Choroid plexus epithelial cell (primary cell): ENCODE results near the gene CLIC3.

Experiments used
- DNase-seq: peaks from one replicate; pipeline ENCODE4 v3.0.0-alpha.2; 2010; ENCODE audit warnings: low read depth
- H3K4me3 ChIP-seq: 2 replicates; pipeline ENCODE4 v1.5.1; 2011; ENCODE audit warnings: low read depth, mild to moderate bottlenecking, control low read depth, low read length, moderate library complexity
- CTCF ChIP-seq: conservative IDR thresholded peaks from 2 replicates; pipeline ENCODE4 v1.5.1; 2011; ENCODE audit warnings: low read depth, mild to moderate bottlenecking, control low read depth, inconsistent platforms, low read length, moderate library complexity

The CLIC3 gene, protein sequence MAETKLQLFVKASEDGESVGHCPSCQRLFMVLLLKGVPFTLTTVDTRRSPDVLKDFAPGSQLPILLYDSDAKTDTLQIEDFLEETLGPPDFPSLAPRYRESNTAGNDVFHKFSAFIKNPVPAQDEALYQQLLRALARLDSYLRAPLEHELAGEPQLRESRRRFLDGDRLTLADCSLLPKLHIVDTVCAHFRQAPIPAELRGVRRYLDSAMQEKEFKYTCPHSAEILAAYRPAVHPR

GRCh38 chr9:136996361-136997292 is at the start of gene CLIC3:
CLIC3 (minus strand) TSS chr9:136996568; CDS start chr9:136996543, 25 bp downstream.
- H3K4me3 ChIP-seq: peak within 1 kb of the TSS; percentile 8
- TF ChIP-seq CTCF: no peak
- no peak for DNase-seq

GRCh38 chr9:137045294-137046087 is 49.1 kb upstream of the CLIC3 start:
- peak overlapping the region; percentile 55 for H3K4me3 ChIP-seq
- no peak for TF ChIP-seq CTCF
- peak; percentile 37 for DNase-seq

GRCh38 chr9:137044502-137045177 is 48.3 kb upstream of the CLIC3 start:
- no peak for TF ChIP-seq CTCF
- DNase-seq: no peak
- H3K4me3 ChIP-seq: peak overlapping the region; percentile 49

DNA sequence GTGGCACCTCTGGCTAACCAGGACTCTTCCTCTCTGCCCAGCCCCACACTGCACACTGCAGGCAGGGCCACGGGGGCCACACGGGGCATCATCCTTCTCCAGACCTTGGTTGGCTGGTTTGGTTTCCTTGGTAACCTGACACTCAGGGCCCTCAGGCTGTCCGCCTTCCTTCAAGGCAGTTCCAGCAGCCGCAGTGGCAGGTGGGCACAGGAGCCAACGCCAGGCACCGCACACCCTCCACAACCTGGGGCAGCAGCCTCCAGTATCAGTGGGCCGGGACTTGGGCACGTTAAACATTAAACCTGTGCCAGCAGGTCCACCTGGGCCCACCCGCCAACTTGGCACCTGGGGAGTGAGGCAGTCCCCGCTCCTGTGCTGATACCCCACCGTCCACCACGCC is 47.7 kb upstream of the CLIC3 start:
- no peak for TF ChIP-seq CTCF
- H3K4me3 ChIP-seq: no peak overlapping the region
- no peak for DNase-seq

- no peak for DNase-seq
- TF ChIP-seq CTCF: no peak
- H3K4me3 ChIP-seq: no peak overlapping the region
These were observed 46.7 kb upstream of the CLIC3 start for GRCh38 chr9:137042751-137043727.
